GM10266 (cell line): Measurements from ENCODE around the gene CR1.
"Not testable (repeated sequence)": the region's sequence is repeated elsewhere in the genome, so short reads cannot be mapped to it uniquely, and the experiment has no call there.

Source experiments
- DNase-seq: peaks from one replicate; pipeline ENCODE4 v3.0.0; 2012; ENCODE audit errors: extremely low spot score
- TF ChIP-seq, protein P1 (sequence below): IDR thresholded peaks from 2 replicates; pipeline ENCODE4 v1.5.1; 2012; ENCODE audit warnings: mild to moderate bottlenecking, low read depth; ENCODE audit not compliant: control insufficient read depth, insufficient read depth; ENCODE audit errors: missing control alignments

CR1 gene

DNA sequence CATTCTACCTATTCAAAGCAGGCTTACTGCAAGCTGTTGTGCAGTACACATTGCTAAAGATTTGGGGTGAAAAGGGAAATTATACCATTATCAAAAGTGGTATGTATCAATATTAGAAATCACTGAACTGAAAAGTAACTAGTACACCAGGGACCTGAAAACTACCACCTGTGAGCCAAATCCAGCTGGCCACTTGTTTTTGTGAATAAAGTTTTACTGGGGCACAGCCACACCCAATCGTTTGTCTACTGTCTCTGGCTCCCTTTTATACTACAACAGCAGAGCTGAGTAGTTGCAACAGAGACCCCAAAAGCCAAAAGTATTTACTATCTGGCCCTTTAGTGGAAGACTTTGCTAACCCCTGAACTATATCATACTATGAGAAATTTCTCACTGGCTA lies 135.2 kb downstream of the CR1 start:
- TF ChIP-seq, protein P1, sequence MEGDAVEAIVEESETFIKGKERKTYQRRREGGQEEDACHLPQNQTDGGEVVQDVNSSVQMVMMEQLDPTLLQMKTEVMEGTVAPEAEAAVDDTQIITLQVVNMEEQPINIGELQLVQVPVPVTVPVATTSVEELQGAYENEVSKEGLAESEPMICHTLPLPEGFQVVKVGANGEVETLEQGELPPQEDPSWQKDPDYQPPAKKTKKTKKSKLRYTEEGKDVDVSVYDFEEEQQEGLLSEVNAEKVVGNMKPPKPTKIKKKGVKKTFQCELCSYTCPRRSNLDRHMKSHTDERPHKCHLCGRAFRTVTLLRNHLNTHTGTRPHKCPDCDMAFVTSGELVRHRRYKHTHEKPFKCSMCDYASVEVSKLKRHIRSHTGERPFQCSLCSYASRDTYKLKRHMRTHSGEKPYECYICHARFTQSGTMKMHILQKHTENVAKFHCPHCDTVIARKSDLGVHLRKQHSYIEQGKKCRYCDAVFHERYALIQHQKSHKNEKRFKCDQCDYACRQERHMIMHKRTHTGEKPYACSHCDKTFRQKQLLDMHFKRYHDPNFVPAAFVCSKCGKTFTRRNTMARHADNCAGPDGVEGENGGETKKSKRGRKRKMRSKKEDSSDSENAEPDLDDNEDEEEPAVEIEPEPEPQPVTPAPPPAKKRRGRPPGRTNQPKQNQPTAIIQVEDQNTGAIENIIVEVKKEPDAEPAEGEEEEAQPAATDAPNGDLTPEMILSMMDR: no peak
- DNase-seq: no peak

DNA sequence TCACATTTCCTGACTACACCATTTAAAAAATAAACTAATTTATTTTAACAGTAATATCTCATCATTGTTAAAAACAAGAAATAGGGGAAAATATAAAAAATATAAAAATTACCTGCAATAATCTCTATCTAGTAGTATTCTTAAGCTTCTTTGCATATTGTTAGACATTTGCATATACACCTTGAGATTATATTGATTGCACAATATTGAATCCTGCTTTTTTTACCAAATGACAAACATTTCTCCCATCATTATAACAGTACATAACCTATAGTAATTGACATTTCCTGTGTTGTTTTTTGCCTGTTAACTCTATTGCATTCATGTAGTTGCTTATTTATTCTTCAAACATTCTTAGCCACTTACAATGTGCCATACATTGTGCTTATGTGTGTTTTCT lies 137.3 kb downstream of the CR1 start:
- TF ChIP-seq, protein P1: no peak
- no peak for DNase-seq

DNA sequence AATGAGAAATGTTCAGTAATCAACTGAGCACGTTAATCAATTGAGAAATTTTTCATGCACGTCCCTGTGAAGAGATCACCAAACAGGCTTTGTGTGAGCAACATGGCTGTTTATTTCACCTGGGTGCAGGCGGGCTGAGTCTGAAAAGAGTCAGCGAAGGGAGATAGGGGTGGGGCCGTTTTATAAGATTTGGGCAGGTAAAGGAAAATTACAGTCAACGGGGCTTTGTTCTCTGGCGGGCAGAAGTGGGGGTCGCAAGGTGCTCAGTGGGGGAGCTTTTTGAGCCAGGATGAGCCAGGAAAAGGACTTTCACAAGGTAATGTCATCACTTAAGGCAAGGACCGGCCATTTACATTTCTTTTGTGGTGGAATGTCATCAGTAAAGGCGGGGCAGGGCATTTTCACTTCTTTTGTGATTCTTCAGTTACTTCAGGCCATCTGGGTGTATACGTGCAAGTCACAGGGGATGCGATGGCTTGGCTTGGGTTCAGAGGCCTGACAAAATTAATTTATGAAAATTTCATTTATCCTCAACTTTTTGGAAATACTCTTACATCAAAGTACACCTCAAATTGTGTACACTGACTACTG lies 137.8 kb downstream of the CR1 start:
- not testable (repeated sequence) for DNase-seq

- not testable (repeated sequence) for DNase-seq
These were observed 138.3 kb downstream of the CR1 start for GRCh38 chr1:207634293-207634692.

GRCh38 chr1:207635569-207636186 lies 139.7 kb downstream of the CR1 start:
- not testable (repeated sequence) for DNase-seq

DNA sequence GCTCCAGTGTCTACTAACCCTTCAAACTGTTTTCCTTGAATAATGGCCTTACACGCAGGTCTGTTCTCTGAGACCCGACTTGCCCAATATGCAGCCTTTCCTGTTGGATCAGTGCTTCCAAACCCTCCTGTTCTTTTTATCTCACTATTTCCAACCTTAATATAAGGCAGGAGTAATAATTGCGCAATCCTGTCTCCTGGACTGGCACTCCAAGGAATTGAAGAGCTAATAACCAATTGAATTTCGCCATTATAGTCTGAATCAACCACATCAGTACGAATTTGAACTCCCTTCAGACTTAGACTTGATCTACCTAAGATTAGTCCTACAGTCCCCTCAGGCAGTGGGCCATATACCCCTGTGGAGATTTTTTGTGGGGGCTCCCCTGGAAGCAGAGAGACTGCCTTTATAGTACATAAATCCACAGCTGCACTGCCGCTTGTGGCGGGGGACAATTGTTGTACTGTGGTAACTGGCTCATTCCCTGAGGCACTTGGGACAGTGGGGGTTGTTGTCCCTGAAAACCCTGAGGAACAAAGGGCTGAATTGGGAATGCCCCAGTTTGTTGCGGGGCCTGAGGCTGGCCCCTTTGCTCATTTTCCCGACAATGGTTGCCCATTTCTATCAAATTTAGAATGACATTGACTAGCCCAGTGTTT lies 142.7 kb downstream of the CR1 start:
- DNase-seq: not testable (repeated sequence)

GRCh38 chr1:207639362-207639761 lies 143.4 kb downstream of the CR1 start:
- DNase-seq: not testable (repeated sequence)

DNA sequence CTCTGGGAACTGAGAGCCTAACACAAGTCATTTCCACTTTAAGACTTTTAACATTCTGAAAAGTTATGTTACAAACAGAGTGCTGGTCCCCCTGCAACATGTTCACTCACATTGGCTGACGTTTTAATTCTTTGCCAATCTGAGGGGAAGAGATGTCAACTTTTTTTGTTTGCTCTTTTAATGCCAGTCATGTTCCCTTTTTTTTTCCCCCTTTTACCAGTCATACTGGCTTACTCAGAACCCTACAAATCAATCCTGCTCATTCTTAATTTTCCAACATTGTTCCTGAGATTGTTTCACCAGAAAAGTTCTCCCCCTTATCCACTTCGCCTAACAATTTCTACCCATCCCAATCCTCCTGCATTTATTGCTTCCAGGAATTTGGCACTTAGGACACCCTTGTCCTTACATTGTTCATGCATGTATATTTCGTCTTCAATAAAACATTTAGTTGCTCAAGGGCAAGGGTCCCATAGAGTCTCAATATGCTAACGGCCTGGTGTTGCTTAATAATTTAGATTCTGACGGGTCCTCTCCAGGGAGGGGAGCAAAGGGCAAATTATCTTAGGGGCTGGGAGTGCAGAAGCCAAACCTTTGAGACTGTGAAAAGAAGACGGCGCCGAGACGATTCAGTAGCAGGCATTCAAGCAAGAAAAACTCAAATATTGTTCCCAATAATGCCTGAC lies 148.4 kb downstream of the CR1 start:
- TF ChIP-seq, protein P1: no peak
- DNase-seq: no peak

DNA sequence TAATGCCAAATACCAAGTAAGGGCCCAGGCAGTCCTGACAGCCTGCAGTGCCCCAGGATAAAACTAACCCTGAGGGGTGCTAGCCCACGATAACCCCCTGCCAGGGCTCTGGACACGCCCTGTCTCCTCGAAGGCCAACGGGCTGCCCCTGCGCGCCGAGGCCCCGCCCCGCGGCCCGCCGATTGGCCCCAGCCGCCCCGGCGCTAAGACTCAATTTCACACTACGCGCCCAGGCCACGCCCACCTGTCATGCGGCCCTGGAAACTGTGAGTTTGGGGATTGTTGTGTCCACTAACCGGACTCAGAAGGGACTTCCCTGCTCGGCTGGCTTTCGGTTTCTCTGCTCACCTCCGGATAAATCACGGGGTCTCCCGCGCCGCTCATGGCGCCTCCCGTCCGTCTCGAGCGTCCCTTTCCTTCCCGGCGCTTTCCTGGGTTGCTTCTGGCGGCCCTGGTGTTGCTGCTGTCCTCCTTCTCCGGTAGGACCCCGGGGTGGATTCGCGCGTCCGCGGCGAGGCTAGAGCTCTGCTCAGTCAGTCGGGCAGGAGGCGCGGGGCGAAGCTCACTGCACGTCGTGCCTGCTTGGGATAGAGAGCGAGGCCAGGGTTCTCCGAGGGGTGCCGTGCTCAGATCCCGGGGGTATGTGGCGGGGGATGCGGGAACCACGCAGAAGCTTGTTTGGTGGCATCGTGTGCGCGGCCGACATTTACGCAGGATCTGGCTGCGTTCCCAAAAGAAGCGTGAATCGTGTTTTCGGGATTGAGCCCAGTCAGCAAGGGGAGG lies 149.1 kb downstream of the CR1 start, which contains the start of gene CR1L:
Gene CR1L, plus strand, starts transcription at position 282 of the 783 bp plus-strand sequence. Its CDS starts 101 bp downstream, at position 383.
- DNase-seq: peak; percentile 78
- TF ChIP-seq, protein P1: no peak
